Erythroblast (primary cell): ENCODE results near the gene PTPRT.

ENCODE experiments used
- GATA1 ChIP-seq: IDR thresholded peaks from 2 replicates; pipeline ENCODE4 v1.6.1; 2011; ENCODE audit warnings: low read depth, mild to moderate bottlenecking, control low read depth, low read length, moderate library complexity
- POLR2A ChIP-seq: IDR thresholded peaks from 2 replicates; pipeline ENCODE4 v1.6.1; 2011; ENCODE audit warnings: mild to moderate bottlenecking, low read length

DNA sequence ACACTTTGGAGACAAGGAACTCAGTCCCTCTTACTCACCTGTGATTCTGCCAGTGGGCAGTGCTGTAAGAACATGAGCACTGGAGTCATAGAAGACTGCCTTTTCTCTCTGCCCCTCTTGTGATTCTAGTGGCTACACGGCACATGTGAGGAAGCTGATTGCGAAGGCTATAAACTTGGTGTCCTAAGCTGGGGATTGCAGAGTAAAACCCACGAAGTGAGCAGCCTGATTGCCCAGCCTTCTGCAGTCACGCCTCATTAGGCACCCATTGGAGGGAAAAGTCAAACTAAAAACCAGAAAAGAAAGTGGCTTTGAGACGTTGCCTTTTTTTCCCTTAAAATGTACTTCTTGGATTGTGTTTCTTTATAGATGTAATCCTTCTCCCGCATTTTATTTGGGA, 823.1 kb downstream of the PTPRT start:
- no peak for TF ChIP-seq POLR2A
- TF ChIP-seq GATA1 = no peak
